Caki2 (cell line): Measurements from ENCODE around the gene TNFRSF1A. TPM values are rescaled to one million over a fixed set of nuclear protein-coding genes. Genes with fewer than 3 reads are reported as not detected.
"Not testable (repeated sequence)": the region's sequence is repeated elsewhere in the genome, so short reads cannot be mapped to it uniquely, and the experiment has no call there.

Experiments
- DNase-seq: peaks from one replicate; pipeline ENCODE4 v3.0.0-alpha.2; 2015; ENCODE audit warnings: low read depth
- in situ Hi-C: cut with HindIII; loops from 2 replicates; pipeline ENCODE4 v1.10.0; 2016; ENCODE audit warnings: low sequenced_read_pairs, low pct_unique_long_range_greater_than_20kb, mixed read lengths
- total RNA-seq: library from RNA; depleted of rRNA; stranded (reverse); fragments of >200 nt; shearing (Covaris generic); gene quantifications from 2 replicates; pipeline ENCODE4 v1.2.3, GENCODE V29; 2014; ENCODE audit warnings: low replicate concordance

TNFRSF1A gene
- total RNA-seq, 1 experiment from 2014 or later, result 121 TPM

GRCh38 chr12:6344101-6344660 is 2.3 kb upstream of the TNFRSF1A start:
- in situ Hi-C loops, DNase-seq: not testable (repeated sequence)

GRCh38 chr12:6343518-6343917 is 1.6 kb upstream of the TNFRSF1A start:
- no peak for DNase-seq
- in situ Hi-C loops, result no loop called here

GRCh38 chr12:6342140-6342889 is 439 bp upstream of the TNFRSF1A start:
- no peak for DNase-seq

GRCh38 chr12:6340745-6341416 is 995 bp downstream of the TNFRSF1A start:
- in situ Hi-C loops, result no loop called here
- DNase-seq, result no peak

More at GRCh38 chr12:6342140-6342889, 439 bp upstream of the TNFRSF1A start:
- in situ Hi-C loops, result no loop called here

- DNase-seq, result peak; percentile 40
- in situ Hi-C loops, result no loop called here
Observed at GRCh38 chr12:6340032-6340638, 1.7 kb downstream of the TNFRSF1A start.

- no peak for DNase-seq
- in situ Hi-C loops, result no loop called here
Observed at GRCh38 chr12:6338955-6339354, 2.9 kb downstream of the TNFRSF1A start.

- in situ Hi-C loops, DNase-seq: not testable (repeated sequence)
Observed at GRCh38 chr12:6338536-6338935, 3.3 kb downstream of the TNFRSF1A start.

- in situ Hi-C loops, result no loop called here
- DNase-seq, result peak; percentile 27
Observed at GRCh38 chr12:6337958-6338433, 3.9 kb downstream of the TNFRSF1A start.

GRCh38 chr12:6336889-6337853 is 4.7 kb downstream of the TNFRSF1A start:
- no peak for DNase-seq

GRCh38 chr12:6336079-6336888 is 5.6 kb downstream of the TNFRSF1A start:
- peak; percentile 97 for DNase-seq
- in situ Hi-C loops, result no loop called here

More at GRCh38 chr12:6336889-6337853, 4.7 kb downstream of the TNFRSF1A start:
- in situ Hi-C loops, result no loop called here

- peak; percentile 76 for DNase-seq
- in situ Hi-C loops, result no loop called here
Observed at GRCh38 chr12:6335451-6336078, 6.3 kb downstream of the TNFRSF1A start.

GRCh38 chr12:6334940-6335450 is 6.9 kb downstream of the TNFRSF1A start:
- no peak for DNase-seq
- in situ Hi-C loops, result no loop called here

- in situ Hi-C loops, result no loop called here
- no peak for DNase-seq
Observed at GRCh38 chr12:6334359-6334758, 7.5 kb downstream of the TNFRSF1A start.

GRCh38 chr12:6333566-6333965 is 8.3 kb downstream of the TNFRSF1A start:
- no peak for DNase-seq
- in situ Hi-C loops, result no loop called here

- DNase-seq, result no peak
- in situ Hi-C loops, result no loop called here
Observed at GRCh38 chr12:6333029-6333428, 8.8 kb downstream of the TNFRSF1A start.

- DNase-seq, result no peak
- in situ Hi-C loops, result no loop called here
Observed at GRCh38 chr12:6332459-6332858, 9.4 kb downstream of the TNFRSF1A start.
